Endometrium (tissue), 2 donors: ENCODE data around the gene TNFRSF9.
A peak's percentile ranks its signal among the peaks of the same experiment; 100 is the strongest.
"Not testable (repeated sequence)": the region's sequence is repeated elsewhere in the genome, so short reads cannot be mapped to it uniquely, and the experiment has no call there.

ENCODE experiments used
- FAIRE-seq: peaks from 2 replicates; lab custom pipeline; 2012; peaks lifted over from hg19 to GRCh38; lab: Jason Lieb, UNC
- donor health status: control.
- donor health status: control.

TNFRSF9 gene

GRCh38 chr1:7940745-7941436, at the start of gene TNFRSF9:
TSS of gene TNFRSF9 (minus strand) at chr1:7940839. CDS start at chr1:7939994, 845 bp downstream.
- no peak for FAIRE-seq

- no peak for FAIRE-seq
Measured at GRCh38 chr1:7989762-7990428, 49.3 kb upstream of the TNFRSF9 start.

GRCh38 chr1:7988576-7988975, 47.9 kb upstream of the TNFRSF9 start:
- no peak for FAIRE-seq

- no peak for FAIRE-seq
Measured at GRCh38 chr1:7987528-7987927, 46.9 kb upstream of the TNFRSF9 start.

GRCh38 chr1:7985851-7986612, 45.4 kb upstream of the TNFRSF9 start:
- no peak for FAIRE-seq

GRCh38 chr1:7984811-7985210, 44.2 kb upstream of the TNFRSF9 start:
- FAIRE-seq, result no peak

- FAIRE-seq, result no peak
Measured at GRCh38 chr1:7983086-7983778, 42.6 kb upstream of the TNFRSF9 start.

- no peak for FAIRE-seq
Measured at GRCh38 chr1:7980984-7981383, 40.3 kb upstream of the TNFRSF9 start.

- FAIRE-seq, result no peak
Measured at GRCh38 chr1:7975212-7975865, 34.7 kb upstream of the TNFRSF9 start.

- no peak for FAIRE-seq
Measured at GRCh38 chr1:7973086-7973485, 32.4 kb upstream of the TNFRSF9 start.

- no peak for FAIRE-seq
Measured at GRCh38 chr1:7972285-7972684, 31.6 kb upstream of the TNFRSF9 start.

- FAIRE-seq, result no peak
Measured at GRCh38 chr1:7971024-7971423, 30.4 kb upstream of the TNFRSF9 start.

- FAIRE-seq, result no peak
Measured at GRCh38 chr1:7970246-7970645, 29.6 kb upstream of the TNFRSF9 start.

- FAIRE-seq, result no peak
Measured at GRCh38 chr1:7967651-7968050, 27.0 kb upstream of the TNFRSF9 start.

GRCh38 chr1:7967196-7967595, 26.6 kb upstream of the TNFRSF9 start:
- no peak for FAIRE-seq

- no peak for FAIRE-seq
Measured at GRCh38 chr1:7964476-7964875, 23.8 kb upstream of the TNFRSF9 start.

- not testable (repeated sequence) for FAIRE-seq
Measured at GRCh38 chr1:7963841-7964240, 23.2 kb upstream of the TNFRSF9 start.

GRCh38 chr1:7963378-7963730, 22.7 kb upstream of the TNFRSF9 start:
- FAIRE-seq, result not testable (repeated sequence)

- FAIRE-seq, result no peak
Measured at GRCh38 chr1:7962636-7963377, 22.2 kb upstream of the TNFRSF9 start.

GRCh38 chr1:7962014-7962335, 21.3 kb upstream of the TNFRSF9 start:
- no peak for FAIRE-seq

- peak; percentile 86 for FAIRE-seq
Measured at GRCh38 chr1:7961216-7962013, 20.8 kb upstream of the TNFRSF9 start, which contains the start of gene PARK7. TSS of gene PARK7 (plus strand) at chr1:7961711. CDS start at chr1:7962786, 1,075 bp downstream.
